Naive thymus-derived CD4-positive, alpha-beta T cell (primary cell): Measurements from ENCODE around the gene HHIPL1. TPM values are rescaled to one million over a fixed set of nuclear protein-coding genes. Genes with fewer than 3 reads are reported as not detected.

Experiments
- ATAC-seq: fragments of 150-1000 bp; cut with Tn5 transposase; 2 replicates; pipeline ENCODE4 v1.10.0; 2021; ENCODE audit warnings: mild to moderate bottlenecking, moderate library complexity
- CTCF ChIA-PET: fragments of 350-600 bp; sonication (Branson Sonifier 250); formaldehyde crosslinking; loops from one replicate; lab custom pipeline; 2021; ENCODE audit warnings: antibody characterized with exemption; lab: Charles Lee
- POLR2A ChIA-PET: fragments of 350-600 bp; sonication (Branson Sonifier 250); formaldehyde crosslinking; loops from one replicate; lab custom pipeline; 2021; ENCODE audit warnings: antibody characterized with exemption, inconsistent platforms; lab: Charles Lee
- DNase-seq, 9 donors: peaks; one replicate each; pipeline versions ENCODE4 v3.0.0 to v3.0.0-alpha.2; 2020 to 2022; ENCODE audit warnings: mixed read lengths in 1 of 9
- H3K27ac ChIP-seq: one replicate; pipeline ENCODE4 v1.7.0; 2013; ENCODE audit warnings: mild to moderate bottlenecking, low read depth, low read length, moderate library complexity
- H3K27me3 ChIP-seq, 2 donors: one replicate each; pipeline ENCODE4 v1.7.0; 2013; ENCODE audit warnings: low read length in 2 of 2, mild to moderate bottlenecking in 2 of 2, moderate library complexity in 2 of 2; ENCODE audit not compliant: control insufficient read depth in 2 of 2, insufficient read depth in 2 of 2
- H3K36me3 ChIP-seq, 3 experiments: 1 replicate in 2 of 3; 2 replicates in 1 of 3; pipeline ENCODE4 v1.7.0; 2013; ENCODE audit warnings: low read length in 3 of 3, mild to moderate bottlenecking in 3 of 3, moderate library complexity in 1 of 3; ENCODE audit not compliant: insufficient read depth in 3 of 3, control insufficient read depth in 2 of 3
- H3K4me1 ChIP-seq, 2 donors: one replicate each; pipeline ENCODE4 v1.7.0; 2013; ENCODE audit warnings: low read length in 2 of 2, mild to moderate bottlenecking in 2 of 2, moderate library complexity in 1 of 2; ENCODE audit not compliant: control insufficient read depth in 2 of 2, insufficient read depth in 2 of 2
- H3K4me3 ChIP-seq: 2 replicates; pipeline ENCODE4 v1.7.0; 2013; ENCODE audit warnings: mild to moderate bottlenecking, low read length
- H3K9me3 ChIP-seq, 3 experiments: 1 replicate in 2 of 3; 2 replicates in 1 of 3; pipeline ENCODE4 v1.7.0; 2013; ENCODE audit warnings: low read length in 3 of 3; ENCODE audit not compliant: control insufficient read depth in 2 of 3
- H3K27ac Mint-ChIP-seq, 9 donors: one replicate each; pipeline ENCODE4 v1.8.0; 2020 to 2022; ENCODE audit warnings: mixed read lengths in 9 of 9, mild to moderate bottlenecking in 8 of 9, moderate library complexity in 5 of 9, inconsistent platforms in 2 of 9
- H3K27me3 Mint-ChIP-seq, 5 donors: one replicate each; pipeline ENCODE4 v1.8.0; 2021 to 2022; ENCODE audit warnings: mixed read lengths in 5 of 5, mild to moderate bottlenecking in 1 of 5
- H3K36me3 Mint-ChIP-seq, 5 donors: one replicate each; pipeline ENCODE4 v1.8.0; 2020 to 2022; ENCODE audit warnings: mixed read lengths in 5 of 5, mild to moderate bottlenecking in 3 of 5, inconsistent platforms in 1 of 5
- H3K4me1 Mint-ChIP-seq, 7 donors: one replicate each; pipeline ENCODE4 v1.8.0; 2020 to 2022; ENCODE audit warnings: mixed read lengths in 7 of 7, mild to moderate bottlenecking in 3 of 7, inconsistent platforms in 1 of 7
- H3K4me3 Mint-ChIP-seq, 10 donors: one replicate each; pipeline ENCODE4 v1.8.0; 2020 to 2022; ENCODE audit warnings: mild to moderate bottlenecking in 10 of 10, mixed read lengths in 10 of 10, moderate library complexity in 6 of 10, inconsistent platforms in 2 of 10
- H3K9me3 Mint-ChIP-seq, 11 donors: one replicate each; pipeline ENCODE4 v1.8.0; 2020 to 2022; ENCODE audit warnings: mixed read lengths in 11 of 11, mild to moderate bottlenecking in 4 of 11, inconsistent platforms in 1 of 11, moderate library complexity in 1 of 11
- intact Hi-C, 2 donors: fragments of 100-400 bp; cut with micrococcal nuclease; formaldehyde crosslinking; loops; one replicate each; pipeline ENCODE4 v1.15.1; 2023
- polyA plus RNA-seq, 2 donors: library from polyadenylated mRNA; unstranded; fragments of 300-500 nt; fragmentation: Illumina TruSeq; gene quantifications; one replicate each; pipeline ENCODE4 v1.2.3, GENCODE V29; 2021
- total RNA-seq, 6 experiments: library from RNA in 5 of 6; stranded (reverse) in 5 of 6; gene quantifications; 1 replicate in 5 of 6; 2 replicates in 1 of 6; pipeline ENCODE4 v1.2.3 and lab custom pipeline; 2021 to 2026

HHIPL1 gene
- total and polyA plus RNA-seq, 7 experiments from 2014 or later, result 0.40 to 0.41 TPM; not detected in 5

DNA sequence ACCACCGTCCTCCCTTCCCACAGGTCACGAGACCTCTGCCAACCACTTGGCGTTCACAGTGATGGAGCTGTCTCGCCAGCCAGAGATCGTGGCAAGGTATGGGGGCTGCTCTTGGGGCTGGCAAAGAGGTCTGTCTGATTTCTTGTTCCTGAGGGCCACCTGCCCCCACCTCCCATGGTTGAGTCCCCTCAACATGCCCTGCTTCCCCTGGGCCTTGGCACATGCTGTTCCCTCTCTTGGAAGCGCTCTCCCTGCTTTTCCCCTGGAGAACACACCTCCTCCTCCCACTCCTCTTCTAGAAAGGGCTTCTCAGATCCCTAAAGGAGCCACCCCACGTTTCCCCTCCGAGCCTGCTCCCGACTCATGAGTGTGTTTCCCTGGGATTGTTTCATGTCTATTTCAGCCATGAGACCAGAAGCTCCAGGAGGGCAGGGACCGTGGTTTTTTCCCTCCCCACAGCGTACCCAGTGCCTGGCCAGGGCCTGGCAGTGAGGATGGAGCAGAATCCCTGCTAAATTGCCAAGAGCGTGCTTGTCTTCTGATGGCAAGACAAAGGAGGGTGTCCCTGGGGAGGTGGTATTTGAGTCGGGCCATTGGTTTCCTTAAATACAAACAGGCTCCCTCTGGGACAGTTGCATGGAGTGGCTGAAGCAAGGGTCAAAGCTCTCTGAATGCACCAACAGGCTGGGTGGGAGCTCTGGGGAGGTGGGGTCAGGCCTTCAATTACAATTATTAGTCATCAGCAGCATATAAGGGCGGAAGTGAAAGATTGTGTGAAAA lies 73.3 kb downstream of the HHIPL1 start:
- H3K4me1 ChIP-seq, result no peaks in the 10 kb centered on the region
- CTCF ChIA-PET, result no interaction called here
- POLR2A ChIA-PET, result no interaction called here
- H3K27ac ChIP-seq, result no peak overlapping the region
- peaks cover 0 to 13% (median 4%) of the 10 kb centered on the region in 5 donors for H3K27me3 Mint-ChIP-seq
- intact Hi-C loops, result no loop called here
- peak overlapping the region in 1 of 9 donors; percentile 43 for H3K27ac Mint-ChIP-seq
- no peak overlapping the region for H3K4me3 ChIP-seq
- H3K9me3 ChIP-seq, result no peaks in the 10 kb centered on the region
- H3K36me3 Mint-ChIP-seq, result no peaks in the 10 kb centered on the region
- ATAC-seq (no peak), DNase-seq (no peak)
- no peaks in the 10 kb centered on the region for H3K36me3 ChIP-seq
- no peak overlapping the region for H3K4me3 Mint-ChIP-seq
- no peaks in the 10 kb centered on the region for H3K27me3 ChIP-seq
- no peaks in the 10 kb centered on the region for H3K4me1 Mint-ChIP-seq
- peaks cover 0 to 2% (median 0%) of the 10 kb centered on the region in 11 donors for H3K9me3 Mint-ChIP-seq

- H3K27me3 Mint-ChIP-seq, result peaks cover 0 to 17% (median 4%) of the 10 kb centered on the region in 5 donors
- no peak overlapping the region for H3K4me3 Mint-ChIP-seq
- Histone ChIP-seq H3K27me3 (no peaks in the 10 kb centered on the region), H3K4me1 (no peaks in the 10 kb centered on the region), H3K9me3 (no peaks in the 10 kb centered on the region), H3K27ac (no peak overlapping the region), H3K36me3 (no peaks in the 10 kb centered on the region), H3K4me3 (no peak overlapping the region)
- no peaks in the 10 kb centered on the region for H3K4me1 Mint-ChIP-seq
- H3K9me3 Mint-ChIP-seq, result peaks cover 0 to 2% (median 0%) of the 10 kb centered on the region in 11 donors
- H3K27ac Mint-ChIP-seq, result no peak overlapping the region
- DNase-seq, result no peak
- ATAC-seq, result no peak
- intact Hi-C loops, result no loop called here
- POLR2A ChIA-PET, result no interaction called here
- H3K36me3 Mint-ChIP-seq, result no peaks in the 10 kb centered on the region
- CTCF ChIA-PET, result no interaction called here
Measured at GRCh38 chr14:99718811-99719192, 73.9 kb downstream of the HHIPL1 start.

DNA sequence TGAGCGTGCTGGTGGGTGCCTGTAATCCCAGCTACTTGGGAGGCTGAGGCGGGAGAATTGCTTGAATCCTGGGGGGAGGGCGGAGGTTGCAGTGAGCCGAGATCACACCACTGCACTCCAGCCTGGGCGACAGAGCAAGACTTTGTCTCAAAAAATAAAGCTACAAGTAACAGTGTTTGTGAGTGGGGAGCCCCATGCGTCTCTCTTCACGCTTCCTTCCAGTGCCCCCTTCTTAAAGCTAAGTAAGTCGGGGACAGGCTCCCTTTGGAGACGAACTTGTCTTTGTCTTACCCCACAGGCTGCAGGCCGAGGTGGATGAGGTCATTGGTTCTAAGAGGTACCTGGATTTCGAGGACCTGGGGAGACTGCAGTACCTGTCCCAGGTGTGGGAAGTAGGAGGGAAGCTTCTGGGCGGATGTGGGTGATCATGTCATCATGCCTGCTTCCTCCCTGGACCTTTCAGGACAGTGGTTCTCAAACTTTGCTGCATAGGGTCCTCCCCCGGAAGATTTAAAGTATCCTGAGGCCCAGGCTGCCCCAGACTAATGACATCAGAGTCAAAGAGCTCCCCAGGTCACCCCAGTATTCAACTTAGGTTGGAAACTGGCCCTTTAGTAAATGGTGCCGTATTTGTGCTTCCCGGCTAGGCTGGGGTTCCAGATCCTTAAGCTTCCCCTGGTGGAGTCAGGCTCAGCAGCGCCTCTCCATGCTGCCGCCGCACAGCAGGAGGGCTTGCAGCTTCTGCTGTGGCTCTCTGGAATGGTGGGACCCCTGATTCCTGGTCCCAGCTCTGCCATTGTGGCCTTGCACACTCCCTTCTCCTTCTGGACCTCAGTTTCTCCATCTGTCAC lies 76.2 kb downstream of the HHIPL1 start:
- no peak overlapping the region for H3K27ac Mint-ChIP-seq
- ChIA-PET CTCF (no interaction called here), POLR2A (no interaction called here)
- H3K9me3 Mint-ChIP-seq, result peaks cover 0 to 2% (median 0%) of the 10 kb centered on the region in 11 donors
- DNase-seq (peak in 1 of 9 donors; percentile 3), ATAC-seq (no peak)
- no peaks in the 10 kb centered on the region for H3K27me3 ChIP-seq
- H3K4me3 ChIP-seq, result no peak overlapping the region
- no peak overlapping the region for H3K27ac ChIP-seq
- H3K4me3 Mint-ChIP-seq, result no peak overlapping the region
- H3K36me3 ChIP-seq, result no peaks in the 10 kb centered on the region
- peaks cover 0 to 15% (median 9%) of the 10 kb centered on the region in 5 donors for H3K27me3 Mint-ChIP-seq
- no peaks in the 10 kb centered on the region for H3K9me3 ChIP-seq
- no peaks in the 10 kb centered on the region for H3K4me1 ChIP-seq
- H3K4me1 Mint-ChIP-seq, result no peaks in the 10 kb centered on the region
- no peaks in the 10 kb centered on the region for H3K36me3 Mint-ChIP-seq
- intact Hi-C loops, result no loop called here

GRCh38 chr14:99721792-99722516 lies 77.0 kb downstream of the HHIPL1 start:
- CTCF ChIA-PET, result no interaction called here
- Histone ChIP-seq H3K4me3 (no peak overlapping the region), H3K27ac (no peak overlapping the region), H3K4me1 (no peaks in the 10 kb centered on the region), H3K9me3 (no peaks in the 10 kb centered on the region), H3K36me3 (no peaks in the 10 kb centered on the region), H3K27me3 (no peaks in the 10 kb centered on the region)
- peaks cover 0 to 16% (median 12%) of the 10 kb centered on the region in 5 donors for H3K27me3 Mint-ChIP-seq
- POLR2A ChIA-PET, result no interaction called here
- H3K36me3 Mint-ChIP-seq, result no peaks in the 10 kb centered on the region
- DNase-seq (peak in 1 of 9 donors; percentile 4), ATAC-seq (no peak)
- H3K4me3 Mint-ChIP-seq, result no peak overlapping the region
- no peaks in the 10 kb centered on the region for H3K9me3 Mint-ChIP-seq
- no peak overlapping the region for H3K27ac Mint-ChIP-seq
- intact Hi-C loops, result no loop called here
- peaks cover 0 to 3% (median 0%) of the 10 kb centered on the region in 7 donors for H3K4me1 Mint-ChIP-seq

GRCh38 chr14:99722741-99723140 lies 77.8 kb downstream of the HHIPL1 start:
- Histone ChIP-seq H3K27me3 (no peaks in the 10 kb centered on the region), H3K4me3 (no peak overlapping the region), H3K27ac (no peak overlapping the region), H3K9me3 (no peaks in the 10 kb centered on the region), H3K36me3 (no peaks in the 10 kb centered on the region), H3K4me1 (no peaks in the 10 kb centered on the region)
- no peak overlapping the region for H3K27ac Mint-ChIP-seq
- peaks cover 0 to 6% (median 0%) of the 10 kb centered on the region in 7 donors for H3K4me1 Mint-ChIP-seq
- H3K27me3 Mint-ChIP-seq, result peaks cover 0 to 18% (median 14%) of the 10 kb centered on the region in 5 donors
- H3K4me3 Mint-ChIP-seq, result no peak overlapping the region
- intact Hi-C loops, result no loop called here
- CTCF ChIA-PET, result no interaction called here
- no peak for ATAC-seq
- H3K36me3 Mint-ChIP-seq, result no peaks in the 10 kb centered on the region
- POLR2A ChIA-PET, result no interaction called here
- DNase-seq, result peak in 1 of 9 donors; percentile 3
- no peaks in the 10 kb centered on the region for H3K9me3 Mint-ChIP-seq

DNA sequence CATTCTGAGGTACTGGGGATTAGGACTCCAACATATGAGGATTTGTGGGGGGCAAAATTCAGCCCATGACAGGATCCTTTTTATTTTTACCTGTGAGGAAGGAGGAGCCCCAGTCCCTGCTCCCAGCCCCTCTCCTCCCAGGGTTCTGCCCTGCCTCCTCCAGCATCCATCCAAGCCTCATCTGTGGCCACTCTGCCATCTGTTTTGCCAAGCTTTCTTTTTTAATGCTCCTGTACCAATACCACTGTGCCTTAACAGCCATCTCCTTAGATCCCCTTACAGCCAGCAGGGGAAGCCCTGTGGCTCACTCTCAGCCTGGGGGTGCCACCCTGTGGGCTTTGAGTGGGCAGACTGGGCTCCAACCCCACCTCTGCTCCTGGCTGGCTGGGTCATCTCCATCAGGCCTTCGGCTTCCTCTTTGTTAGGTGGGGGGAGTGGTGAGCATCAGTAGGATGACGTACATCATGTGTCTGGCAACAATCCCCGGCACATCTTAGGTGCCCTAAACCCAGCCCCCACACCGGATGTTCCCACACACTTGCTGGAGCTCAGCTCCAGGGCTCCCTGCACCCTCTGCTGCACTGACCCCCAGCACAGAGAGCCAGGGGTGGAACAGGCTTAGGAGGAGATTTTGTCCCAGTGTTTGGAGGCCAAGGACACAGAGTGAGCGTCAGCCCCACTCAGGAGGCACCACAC lies 79.4 kb downstream of the HHIPL1 start:
- peaks cover 2 to 29% (median 14%) of the 10 kb centered on the region in 5 donors for H3K27me3 Mint-ChIP-seq
- no peaks in the 10 kb centered on the region for H3K36me3 Mint-ChIP-seq
- Histone ChIP-seq H3K4me3 (no peak overlapping the region), H3K27ac (no peak overlapping the region), H3K36me3 (no peaks in the 10 kb centered on the region), H3K9me3 (no peaks in the 10 kb centered on the region), H3K4me1 (no peaks in the 10 kb centered on the region), H3K27me3 (no peaks in the 10 kb centered on the region)
- intact Hi-C loops, result no loop called here
- no peak overlapping the region for H3K27ac Mint-ChIP-seq
- ChIA-PET CTCF (no interaction called here), POLR2A (no interaction called here)
- DNase-seq (peak in 1 of 9 donors; percentile 17), ATAC-seq (no peak)
- no peaks in the 10 kb centered on the region for H3K9me3 Mint-ChIP-seq
- H3K4me3 Mint-ChIP-seq, result no peak overlapping the region
- peaks cover 0 to 6% (median 0%) of the 10 kb centered on the region in 7 donors for H3K4me1 Mint-ChIP-seq
